ENCODE results near the gene DMRTA2. TPM values are rescaled to one million over a fixed set of nuclear protein-coding genes. Genes with fewer than 3 reads are reported as not detected.
"Not testable (repeated sequence)": the region's sequence is repeated elsewhere in the genome, so short reads cannot be mapped to it uniquely, and the experiment has no call there.

Gene DMRTA2
- total RNA-seq, 2 experiments from 2014 or later = not detected

- intact Hi-C loops (cut with micrococcal nuclease; ENCODE audit: unreplicated experiment) = no loop called here
- Histone ChIP-seq H3K79me2 (ENCODE audit: insufficient read depth, low read depth, low read length) (no peaks in the 10 kb centered on the region), H3K27ac (ENCODE audit: low read depth, low read length, poor library complexity, severe bottlenecking) (no peak overlapping the region), H3K4me1 (ENCODE audit: insufficient read depth, low read length, poor library complexity, severe bottlenecking) (no peaks in the 10 kb centered on the region), H2AFZ (ENCODE audit: low read length) (no peak overlapping the region), H3K9me2 (ENCODE audit: insufficient read depth, low read length) (no peaks in the 10 kb centered on the region), H3K9me3 (ENCODE audit: low read length) (no peaks in the 10 kb centered on the region), H4K20me1 (ENCODE audit: insufficient read depth, low read length) (no peaks in the 10 kb centered on the region), H3K4me2 (ENCODE audit: low read length) (no peak overlapping the region), H3K4me3 (ENCODE audit: low read depth, low read length, poor library complexity, severe bottlenecking) (no peak overlapping the region), H3K36me3 (ENCODE audit: insufficient read depth, low read length) (no peaks in the 10 kb centered on the region)
- ChIA-PET POLR2A (interaction anchor here (0.7 kb wide), 1 partner anchor 57 kb away, joined by 3 read pairs; no protein-coding TSS in a partner anchor), CTCF (ENCODE audit: unreplicated experiment) (no interaction called here)
- TF ChIP-seq EZH2phosphoT487 (IDR thresholded peaks at IDR 0.05; ENCODE audit: borderline replicate concordance, low read depth, low read length) (no peak), CTCF (conservative IDR thresholded peaks at IDR 0.05; ENCODE audit: low read length) (no peak)
- no TSS peak for BruUV-seq (replicated peaks)
- no peak for DNase-seq (ENCODE audit: low spot score)
Observed at GRCh38 chr1:50412813-50413476, 10.3 kb downstream of the DMRTA2 start.

GRCh38 chr1:50405814-50406213, 17.4 kb downstream of the DMRTA2 start:
- BruUV-seq (replicated peaks) = no TSS peak
- H3K9me3 ChIP-seq (ENCODE audit: low read length) = no peaks in the 10 kb centered on the region
- no peaks in the 10 kb centered on the region for H3K79me2 ChIP-seq (ENCODE audit: insufficient read depth, low read depth, low read length)
- H3K4me3 ChIP-seq (ENCODE audit: low read depth, low read length, poor library complexity, severe bottlenecking) = no peak overlapping the region
- H3K9me2 ChIP-seq (ENCODE audit: insufficient read depth, low read length) = no peaks in the 10 kb centered on the region
- POLR2A ChIA-PET = no interaction called here
- no peaks in the 10 kb centered on the region for H3K36me3 ChIP-seq (ENCODE audit: insufficient read depth, low read length)
- H3K4me1 ChIP-seq (ENCODE audit: insufficient read depth, low read length, poor library complexity, severe bottlenecking) = no peaks in the 10 kb centered on the region
- DNase-seq (ENCODE audit: low spot score) = no peak
- CTCF ChIA-PET (ENCODE audit: unreplicated experiment) = no interaction called here
- no peaks in the 10 kb centered on the region for H4K20me1 ChIP-seq (ENCODE audit: insufficient read depth, low read length)
- intact Hi-C loops (cut with micrococcal nuclease; ENCODE audit: unreplicated experiment) = no loop called here
- TF ChIP-seq CTCF (conservative IDR thresholded peaks at IDR 0.05; ENCODE audit: low read length) (no peak), EZH2phosphoT487 (IDR thresholded peaks at IDR 0.05; ENCODE audit: borderline replicate concordance, low read depth, low read length) (no peak)
- H3K27ac ChIP-seq (ENCODE audit: low read depth, low read length, poor library complexity, severe bottlenecking) = no peak overlapping the region
- H3K4me2 ChIP-seq (ENCODE audit: low read length) = no peak overlapping the region
- H2AFZ ChIP-seq (ENCODE audit: low read length) = no peak overlapping the region

GRCh38 chr1:50393522-50394120, 29.6 kb downstream of the DMRTA2 start:
- H3K27ac ChIP-seq (ENCODE audit: low read depth, low read length, poor library complexity, severe bottlenecking) = no peak overlapping the region
- TF ChIP-seq CTCF (conservative IDR thresholded peaks at IDR 0.05; ENCODE audit: low read length) = no peak
- no peak for TF ChIP-seq EZH2phosphoT487 (IDR thresholded peaks at IDR 0.05; ENCODE audit: borderline replicate concordance, low read depth, low read length)
- intact Hi-C loops (cut with micrococcal nuclease; ENCODE audit: unreplicated experiment) = no loop called here
- ChIA-PET POLR2A (no interaction called here), CTCF (ENCODE audit: unreplicated experiment) (no interaction called here)
- no peaks in the 10 kb centered on the region for H3K79me2 ChIP-seq (ENCODE audit: insufficient read depth, low read depth, low read length)
- H3K4me1 ChIP-seq (ENCODE audit: insufficient read depth, low read length, poor library complexity, severe bottlenecking) = no peaks in the 10 kb centered on the region
- BruUV-seq (replicated peaks) = no TSS peak
- DNase-seq (ENCODE audit: low spot score) = no peak
- H4K20me1 ChIP-seq (ENCODE audit: insufficient read depth, low read length) = no peaks in the 10 kb centered on the region
- H3K36me3 ChIP-seq (ENCODE audit: insufficient read depth, low read length) = no peaks in the 10 kb centered on the region
- no peaks in the 10 kb centered on the region for H3K9me2 ChIP-seq (ENCODE audit: insufficient read depth, low read length)
- H3K9me3 ChIP-seq (ENCODE audit: low read length) = no peaks in the 10 kb centered on the region
- H3K4me2 ChIP-seq (ENCODE audit: low read length) = no peak overlapping the region
- H2AFZ ChIP-seq (ENCODE audit: low read length) = no peak overlapping the region
- H3K4me3 ChIP-seq (ENCODE audit: low read depth, low read length, poor library complexity, severe bottlenecking) = no peak overlapping the region

- H3K4me3 ChIP-seq (ENCODE audit: low read depth, low read length, poor library complexity, severe bottlenecking); H3K9me3 ChIP-seq (ENCODE audit: low read length); H2AFZ ChIP-seq (ENCODE audit: low read length); H3K4me2 ChIP-seq (ENCODE audit: low read length); H3K27ac ChIP-seq (ENCODE audit: low read depth, low read length, poor library complexity, severe bottlenecking); BruUV-seq (replicated peaks); POLR2A ChIA-PET; H3K36me3 ChIP-seq (ENCODE audit: insufficient read depth, low read length); H3K9me2 ChIP-seq (ENCODE audit: insufficient read depth, low read length); CTCF ChIA-PET (ENCODE audit: unreplicated experiment); H3K4me1 ChIP-seq (ENCODE audit: insufficient read depth, low read length, poor library complexity, severe bottlenecking); H3K79me2 ChIP-seq (ENCODE audit: insufficient read depth, low read depth, low read length); intact Hi-C loops (cut with micrococcal nuclease; ENCODE audit: unreplicated experiment); DNase-seq (ENCODE audit: low spot score); H4K20me1 ChIP-seq (ENCODE audit: insufficient read depth, low read length): not testable (repeated sequence)
Observed at GRCh38 chr1:50381551-50381950, 41.7 kb downstream of the DMRTA2 start.

Data from OCI-LY7 (cell line).